IMR-90 (cell line): ENCODE measurements around the gene CYB561D2. TPM values are rescaled to one million over a fixed set of nuclear protein-coding genes. Genes with fewer than 3 reads are reported as not detected.

Source experiments
- ATAC-seq: fragments of 200-7000 bp; cut with Tn5 transposase; 2 replicates; pipeline ENCODE4 v1.9.1; 2020; ENCODE audit warnings: low read depth, mild to moderate bottlenecking, moderate library complexity
- BruUV-seq: library from RNA; stranded (reverse); fragments of 400-500 nt; replicated peaks from 2 replicates; lab custom pipeline; 2021; lab: Mats Ljungman, UMichigan
- CTCF ChIA-PET: fragments of 300-600 bp; formaldehyde crosslinking; extraction: SDS; loops from one replicate; lab custom pipeline; 2021; ENCODE audit warnings: antibody characterized with exemption; lab: Yijun Ruan, JAX
- POLR2A ChIA-PET: fragments of 300-600 bp; sonication (Branson Sonifier 250); formaldehyde crosslinking; loops from one replicate; lab custom pipeline; 2022; ENCODE audit warnings: antibody characterized with exemption; ENCODE audit not compliant: unreplicated experiment; lab: Charles Lee
- DNase-seq: peaks from one replicate; pipeline ENCODE4 v3.0.0; 2013
- H2AFZ ChIP-seq: replicated peaks from 2 replicates; pipeline ENCODE3; 2013; ENCODE audit warnings: low read length, mild to moderate bottlenecking; ENCODE audit not compliant: poor library complexity
- H2AK5ac ChIP-seq: 2 replicates; pipeline ENCODE4 v1.6.1; 2013; ENCODE audit warnings: low read depth, low read length, inconsistent platforms
- H2AK9ac ChIP-seq: replicated peaks from 2 replicates; pipeline ENCODE3; 2013; ENCODE audit warnings: mild to moderate bottlenecking, low read depth, low read length, moderate library complexity; ENCODE audit not compliant: poor library complexity
- H2BK120ac ChIP-seq: 2 replicates; pipeline ENCODE4 v1.6.1; 2013; ENCODE audit warnings: low read depth, low read length, inconsistent platforms
- H2BK15ac ChIP-seq: 3 replicates; pipeline ENCODE4 v1.6.1; 2013; ENCODE audit warnings: low read depth, low read length, inconsistent platforms
- H2BK20ac ChIP-seq: 2 replicates; pipeline ENCODE4 v1.6.1; 2013; ENCODE audit warnings: low read depth, mild to moderate bottlenecking, inconsistent platforms, low read length, moderate library complexity
- H2BK5ac ChIP-seq: 2 replicates; pipeline ENCODE4 v1.6.1; 2013; ENCODE audit warnings: mild to moderate bottlenecking, low read depth, low read length, inconsistent platforms; ENCODE audit not compliant: poor library complexity, severe bottlenecking
- H3K14ac ChIP-seq: replicated peaks from 2 replicates; pipeline ENCODE4 v1.6.1; 2013; ENCODE audit warnings: low read depth, low read length, inconsistent platforms
- H3K18ac ChIP-seq: 2 replicates; pipeline ENCODE4 v1.6.1; 2013; ENCODE audit warnings: low read depth, low read length, control low read depth
- H3K23ac ChIP-seq: 2 replicates; pipeline ENCODE4 v1.6.1; 2013; ENCODE audit warnings: low read depth, low read length, inconsistent platforms
- H3K27ac ChIP-seq: 2 replicates; pipeline ENCODE4 v1.5.1; 2013; ENCODE audit warnings: mild to moderate bottlenecking, control low read depth, low read length; ENCODE audit not compliant: insufficient read depth
- H3K27me3 ChIP-seq: 2 replicates; pipeline ENCODE4 v1.6.1; 2013; ENCODE audit warnings: low read length; ENCODE audit not compliant: control insufficient read depth, insufficient read depth
- H3K36me3 ChIP-seq: 2 replicates; pipeline ENCODE4 v1.6.1; 2013; ENCODE audit warnings: low read length, mixed read lengths; ENCODE audit not compliant: control insufficient read depth, insufficient read depth
- H3K4ac ChIP-seq: 2 replicates; pipeline ENCODE4 v1.6.1; 2013; ENCODE audit warnings: low read depth, low read length, inconsistent platforms
- H3K4me1 ChIP-seq: 2 replicates; pipeline ENCODE4 v1.6.1; 2013; ENCODE audit warnings: low read length, mixed read lengths; ENCODE audit not compliant: control insufficient read depth, insufficient read depth
- H3K4me2 ChIP-seq: 2 replicates; pipeline ENCODE4 v1.6.1; 2013; ENCODE audit warnings: low read depth, mild to moderate bottlenecking, control low read depth, low read length, moderate library complexity
- H3K4me3 ChIP-seq: 2 replicates; pipeline ENCODE4 v1.5.1; 2013; ENCODE audit warnings: low read depth, mild to moderate bottlenecking, control low read depth, low read length, moderate library complexity; ENCODE audit not compliant: insufficient read depth
- H3K56ac ChIP-seq: 2 replicates; pipeline ENCODE4 v1.6.1; 2013; ENCODE audit warnings: low read length, inconsistent platforms; ENCODE audit not compliant: insufficient read depth; ENCODE audit errors: extremely low read depth
- H3K79me1 ChIP-seq, 2 experiments: 2 replicates each; pipeline ENCODE4 v1.6.1; 2013; ENCODE audit warnings: low read length in 2 of 2, inconsistent platforms in 1 of 2, low read depth in 1 of 2
- H3K9ac ChIP-seq: 2 replicates; pipeline ENCODE4 v1.6.1; 2013; ENCODE audit warnings: low read depth, low read length, control low read depth
- H3K9me1 ChIP-seq: 2 replicates; pipeline ENCODE4 v1.6.1; 2013; ENCODE audit warnings: low read length, inconsistent platforms; ENCODE audit not compliant: insufficient read depth
- H3K9me3 ChIP-seq: 2 replicates; pipeline ENCODE4 v1.6.1; 2013; ENCODE audit warnings: low read length; ENCODE audit not compliant: control insufficient read depth, insufficient read depth
- H4K20me1 ChIP-seq: 2 replicates; pipeline ENCODE4 v1.6.1; 2013; ENCODE audit warnings: low read length, inconsistent platforms; ENCODE audit not compliant: insufficient read depth
- H4K5ac ChIP-seq: 2 replicates; pipeline ENCODE4 v1.6.1; 2013; ENCODE audit warnings: mild to moderate bottlenecking, low read depth, low read length, control low read depth
- H4K8ac ChIP-seq, 2 experiments: 2 replicates each; pipeline ENCODE4 v1.6.1; 2013; ENCODE audit warnings: low read depth in 2 of 2, low read length in 2 of 2, control low read depth in 1 of 2, inconsistent platforms in 1 of 2
- H4K91ac ChIP-seq: 2 replicates; pipeline ENCODE4 v1.6.1; 2013; ENCODE audit warnings: low read depth, low read length, inconsistent platforms; ENCODE audit not compliant: insufficient read depth
- BHLHE40 ChIP-seq: fragments of 150-350 bp; IDR thresholded peaks from 2 replicates; pipeline ENCODE4 v1.6.1; 2016; ENCODE audit warnings: mild to moderate bottlenecking, low read depth, low read length
- CEBPB ChIP-seq: IDR thresholded peaks from 2 replicates; pipeline ENCODE4 v1.6.1; 2012; ENCODE audit warnings: low read depth, low read length, improper control_type of control experiment
- ELK1 ChIP-seq: fragments of 150-350 bp; IDR thresholded peaks from 2 replicates; pipeline ENCODE4 v1.6.1; 2016; ENCODE audit warnings: low read depth, mild to moderate bottlenecking, low read length, moderate library complexity, borderline replicate concordance
- MAFK ChIP-seq: IDR thresholded peaks from 2 replicates; pipeline ENCODE4 v1.6.1; 2012; ENCODE audit warnings: low read depth, low read length, improper control_type of control experiment
- MAZ ChIP-seq: IDR thresholded peaks from 2 replicates; pipeline ENCODE4 v1.6.1; 2012; ENCODE audit warnings: low read depth, mild to moderate bottlenecking, low read length, improper control_type of control experiment, moderate library complexity, borderline replicate concordance
- MXI1 ChIP-seq: IDR thresholded peaks from 2 replicates; pipeline ENCODE4 v1.6.1; 2012; ENCODE audit warnings: low read depth, mild to moderate bottlenecking, low read length, moderate library complexity, borderline replicate concordance
- NFE2L2 ChIP-seq: fragments of 150-350 bp; IDR thresholded peaks from 2 replicates; pipeline ENCODE4 v1.6.1; 2016; ENCODE audit warnings: low read depth, mild to moderate bottlenecking, low read length
- RAD21 ChIP-seq: IDR thresholded peaks from 2 replicates; pipeline ENCODE4 v1.6.1; 2012; ENCODE audit warnings: low read length, improper control_type of control experiment
- RFX5 ChIP-seq: IDR thresholded peaks from 2 replicates; pipeline ENCODE4 v1.8.0; 2012; ENCODE audit warnings: low read depth, mild to moderate bottlenecking, low read length, moderate library complexity
- WGBS, 2 experiments: methylation state at CpG; one replicate each; pipeline versions ENCODE4 v1.1.5 to v1.1.7; 2013; ENCODE audit warnings: missing lambda C conversion rate in 2 of 2; ENCODE audit not compliant: insufficient read length in 1 of 2; ENCODE audit errors: extremely low coverage in 2 of 2; 5-methylcytosine and 5-hydroxymethylcytosine counted together
- dilution Hi-C: fragments of 300-500 bp; cut with HindIII; formaldehyde crosslinking; loops from one replicate; pipeline ENCODE4 v1.14.3; 2018; ENCODE audit warnings: low sequenced_read_pairs; ENCODE audit not compliant: unreplicated experiment
- in situ Hi-C: fragments of 300-500 bp; cut with MboI; formaldehyde crosslinking; loops from 3 replicates; pipeline ENCODE4 v1.14.3; 2019; ENCODE audit warnings: low sequenced_read_pairs, inconsistent platforms, mixed read lengths
- intact Hi-C: fragments of 100-400 bp; cut with micrococcal nuclease; formaldehyde crosslinking; loops from 2 replicates; pipeline ENCODE4 v1.10.0; 2022
- polyA plus RNA-seq, 3 experiments: library from polyadenylated mRNA; depleted of rRNA; stranded (reverse); fragments of >200 nt; gene quantifications; 2 replicates each; pipeline ENCODE4 v1.2.3, GENCODE V29; 2012; ENCODE audit warnings: low replicate concordance in 1 of 3
- total RNA-seq: library from RNA; depleted of rRNA; stranded (reverse); fragments of >200 nt; gene quantifications from 2 replicates; pipeline ENCODE4 v1.2.3, GENCODE V29; 2012

Gene CYB561D2
- total and polyA plus RNA-seq, 2 of the 4 experiments (the other 2 are of a cell fraction), result 29.2 to 31.7 TPM

GRCh38 chr3:50392101-50392715, 41.5 kb downstream of the CYB561D2 start:
- H3K18ac ChIP-seq, result no peak overlapping the region
- no peaks in the 10 kb centered on the region for H3K4me1 ChIP-seq
- H3K56ac ChIP-seq, result no peak overlapping the region
- ATAC-seq (no peak), DNase-seq (no peak)
- H2BK15ac ChIP-seq, result no peak overlapping the region
- TF ChIP-seq BHLHE40, result no peak
- no peak for TF ChIP-seq ELK1
- TF ChIP-seq RFX5, result no peak
- no peak for TF ChIP-seq NFE2L2
- no peak for TF ChIP-seq MAFK
- TF ChIP-seq RAD21, result no peak
- TF ChIP-seq MXI1, result no peak
- TF ChIP-seq MAZ, result no peak
- TF ChIP-seq CEBPB, result no peak
- no peak overlapping the region for H4K91ac ChIP-seq
- H4K5ac ChIP-seq, result no peak overlapping the region
- no peak overlapping the region for H3K9ac ChIP-seq
- H4K8ac ChIP-seq, result no peak overlapping the region
- peaks cover 56% of the 10 kb centered on the region for H3K27me3 ChIP-seq
- H2BK120ac ChIP-seq, result no peak overlapping the region
- dilution Hi-C loops (no loop called here), intact Hi-C loops (no loop called here), in situ Hi-C loops (no loop called here)
- WGBS, 2 experiments, result 17% methylated on average over 1 of the region's 5 CpGs; no CpG with 5 or more reads in 1 of the 2 experiments
- H2BK5ac ChIP-seq, result no peak overlapping the region
- H3K4me3 ChIP-seq, result no peak overlapping the region
- no TSS peak for BruUV-seq
- no peak overlapping the region for H3K4me2 ChIP-seq
- no peak overlapping the region for H3K4ac ChIP-seq
- CTCF ChIA-PET, result no interaction called here
- no peaks in the 10 kb centered on the region for H4K20me1 ChIP-seq
- POLR2A ChIA-PET, result no interaction called here
- H2AK5ac ChIP-seq, result no peak overlapping the region
- no peaks in the 10 kb centered on the region for H3K9me3 ChIP-seq
- H3K9me1 ChIP-seq, result no peaks in the 10 kb centered on the region
- no peak overlapping the region for H2AK9ac ChIP-seq
- no peak overlapping the region for H2BK20ac ChIP-seq
- H3K36me3 ChIP-seq, result no peaks in the 10 kb centered on the region
- no peak overlapping the region for H3K14ac ChIP-seq
- H3K79me1 ChIP-seq, result no peaks in the 10 kb centered on the region
- H2AFZ ChIP-seq, result no peak overlapping the region
- H3K27ac ChIP-seq, result no peak overlapping the region
- H3K23ac ChIP-seq, result no peak overlapping the region
